CD4-positive, alpha-beta T cell treated with Interleukin-4 for 1 hour (primary cell): ENCODE data around the gene ACBD3.

Experiments used
- DNase-seq, 2 donors: peaks; one replicate each; pipeline ENCODE4 v3.0.0-alpha.2; 2020 to 2022

Gene ACBD3

GRCh38 chr1:226109829-226110248, 76.7 kb downstream of the ACBD3 start:
- peak; percentile 80 to 86 for DNase-seq

GRCh38 chr1:226108935-226109828, 77.4 kb downstream of the ACBD3 start:
- no peak for DNase-seq

GRCh38 chr1:226107471-226108460, 78.8 kb downstream of the ACBD3 start:
- DNase-seq = no peak

GRCh38 chr1:226104671-226105121, 81.8 kb downstream of the ACBD3 start:
- DNase-seq = no peak

GRCh38 chr1:226100436-226101391, 85.8 kb downstream of the ACBD3 start:
- peak in 1 of 2 donors; percentile 31 for DNase-seq

GRCh38 chr1:226098870-226099835, 87.4 kb downstream of the ACBD3 start:
- no peak for DNase-seq

GRCh38 chr1:226097866-226098625, 88.5 kb downstream of the ACBD3 start:
- no peak for DNase-seq

- DNase-seq = no peak
Measured at GRCh38 chr1:226095286-226095685, 91.3 kb downstream of the ACBD3 start.
